AG10803 (cell line): ENCODE results near the gene FIS1.
A peak's percentile ranks its signal among the peaks of the same experiment; 100 is the strongest.
"Not testable (repeated sequence)": the region's sequence is repeated elsewhere in the genome, so short reads cannot be mapped to it uniquely, and the experiment has no call there.

Experiments used
- DNase-seq: peaks from one replicate; pipeline ENCODE4 v3.0.0; 2010; ENCODE audit warnings: low read depth
- H3K4me3 ChIP-seq: 2 replicates; pipeline ENCODE4 v1.5.1; 2011; ENCODE audit warnings: mild to moderate bottlenecking, low read length, control low read depth
- TF ChIP-seq, protein P1 (sequence below): conservative IDR thresholded peaks from 2 replicates; pipeline ENCODE4 v1.5.1; 2011; ENCODE audit warnings: mild to moderate bottlenecking, low read length, control low read depth, inconsistent platforms

FIS1 gene

DNA sequence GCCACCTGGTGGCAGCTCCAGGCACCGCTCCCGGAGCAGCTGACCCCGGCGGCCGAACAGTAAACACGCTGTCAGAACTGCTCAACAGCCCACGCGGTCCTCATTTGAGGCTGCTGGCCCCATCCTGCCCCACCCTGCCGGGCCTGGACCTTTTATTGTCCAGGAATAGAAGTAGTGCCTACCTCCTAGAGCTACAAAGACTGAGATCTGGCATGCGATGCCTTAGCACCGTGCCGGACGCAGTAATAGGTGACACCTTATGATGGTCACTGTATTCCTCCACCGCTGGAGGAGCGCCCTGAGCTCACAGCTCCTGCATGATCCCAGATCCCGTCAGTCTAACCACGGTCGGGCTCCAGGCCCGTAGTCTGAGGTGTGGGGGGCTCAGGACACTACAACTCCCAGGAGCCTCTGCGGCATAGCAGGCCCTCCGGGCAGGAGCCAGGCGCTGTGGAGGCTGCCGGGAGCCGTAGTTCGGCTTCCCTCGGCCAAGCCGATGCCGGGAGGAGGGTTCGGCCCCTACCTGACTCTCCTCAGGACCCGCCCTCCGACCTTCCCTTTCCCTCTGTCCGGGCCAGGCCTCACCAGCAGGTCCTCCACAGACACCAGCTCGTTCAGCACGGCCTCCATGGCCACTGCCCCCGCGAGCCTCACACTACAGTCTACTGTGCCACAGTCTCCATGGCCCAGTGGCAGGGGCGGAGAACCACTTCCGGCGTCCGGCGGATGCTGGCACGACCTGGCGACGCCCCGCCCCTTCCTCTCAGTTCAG is at the start of gene FIS1:
Gene FIS1, minus strand, starts transcription at position 707 of the 772 bp plus-strand sequence. Its CDS starts 77 bp downstream, at position 630.
- TF ChIP-seq, protein P1, sequence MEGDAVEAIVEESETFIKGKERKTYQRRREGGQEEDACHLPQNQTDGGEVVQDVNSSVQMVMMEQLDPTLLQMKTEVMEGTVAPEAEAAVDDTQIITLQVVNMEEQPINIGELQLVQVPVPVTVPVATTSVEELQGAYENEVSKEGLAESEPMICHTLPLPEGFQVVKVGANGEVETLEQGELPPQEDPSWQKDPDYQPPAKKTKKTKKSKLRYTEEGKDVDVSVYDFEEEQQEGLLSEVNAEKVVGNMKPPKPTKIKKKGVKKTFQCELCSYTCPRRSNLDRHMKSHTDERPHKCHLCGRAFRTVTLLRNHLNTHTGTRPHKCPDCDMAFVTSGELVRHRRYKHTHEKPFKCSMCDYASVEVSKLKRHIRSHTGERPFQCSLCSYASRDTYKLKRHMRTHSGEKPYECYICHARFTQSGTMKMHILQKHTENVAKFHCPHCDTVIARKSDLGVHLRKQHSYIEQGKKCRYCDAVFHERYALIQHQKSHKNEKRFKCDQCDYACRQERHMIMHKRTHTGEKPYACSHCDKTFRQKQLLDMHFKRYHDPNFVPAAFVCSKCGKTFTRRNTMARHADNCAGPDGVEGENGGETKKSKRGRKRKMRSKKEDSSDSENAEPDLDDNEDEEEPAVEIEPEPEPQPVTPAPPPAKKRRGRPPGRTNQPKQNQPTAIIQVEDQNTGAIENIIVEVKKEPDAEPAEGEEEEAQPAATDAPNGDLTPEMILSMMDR: peak; percentile 74
- peak within 1 kb of the TSS; percentile 100 for H3K4me3 ChIP-seq
- peak; percentile 84 for DNase-seq

DNA sequence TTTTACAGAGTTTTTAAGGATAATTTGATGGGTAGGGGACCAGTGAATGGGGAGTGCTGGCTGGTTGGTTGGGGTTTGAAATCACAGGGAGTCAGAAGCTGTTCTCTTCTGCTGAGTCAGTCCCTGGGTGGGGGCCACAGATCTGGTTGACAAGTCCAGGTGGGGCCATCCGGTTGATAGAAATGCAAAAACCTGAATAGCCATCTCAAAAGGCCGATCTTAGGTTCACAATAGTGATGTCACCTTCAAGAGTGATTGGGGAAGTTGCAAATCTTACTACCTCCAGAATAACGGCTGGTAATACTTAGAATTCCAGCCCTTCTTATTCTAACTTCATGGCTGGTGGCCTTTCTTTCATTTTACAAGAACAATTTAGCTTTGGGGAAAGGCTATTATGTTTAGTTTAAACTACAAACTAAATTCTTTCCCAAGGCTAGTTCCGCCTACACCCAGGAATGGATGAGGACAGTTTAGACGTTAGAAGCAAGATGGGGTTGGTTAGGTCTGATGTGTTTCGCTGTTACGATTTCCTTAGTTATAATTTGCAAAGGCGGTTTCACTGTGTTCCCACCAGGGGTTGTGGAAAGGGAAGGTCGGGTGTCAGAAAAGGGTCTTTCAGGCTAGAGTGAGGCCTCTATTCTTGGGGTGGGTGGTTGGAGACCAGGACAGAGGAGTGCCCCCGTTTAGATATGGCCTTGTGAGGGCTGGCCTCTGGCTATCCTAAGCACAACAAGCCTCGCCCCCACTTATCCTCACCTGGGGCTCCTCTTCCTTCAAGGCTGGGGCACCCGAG is 49.4 kb upstream of the FIS1 start:
- no peak overlapping the region for H3K4me3 ChIP-seq
- DNase-seq: no peak
- TF ChIP-seq, protein P1: no peak

DNA sequence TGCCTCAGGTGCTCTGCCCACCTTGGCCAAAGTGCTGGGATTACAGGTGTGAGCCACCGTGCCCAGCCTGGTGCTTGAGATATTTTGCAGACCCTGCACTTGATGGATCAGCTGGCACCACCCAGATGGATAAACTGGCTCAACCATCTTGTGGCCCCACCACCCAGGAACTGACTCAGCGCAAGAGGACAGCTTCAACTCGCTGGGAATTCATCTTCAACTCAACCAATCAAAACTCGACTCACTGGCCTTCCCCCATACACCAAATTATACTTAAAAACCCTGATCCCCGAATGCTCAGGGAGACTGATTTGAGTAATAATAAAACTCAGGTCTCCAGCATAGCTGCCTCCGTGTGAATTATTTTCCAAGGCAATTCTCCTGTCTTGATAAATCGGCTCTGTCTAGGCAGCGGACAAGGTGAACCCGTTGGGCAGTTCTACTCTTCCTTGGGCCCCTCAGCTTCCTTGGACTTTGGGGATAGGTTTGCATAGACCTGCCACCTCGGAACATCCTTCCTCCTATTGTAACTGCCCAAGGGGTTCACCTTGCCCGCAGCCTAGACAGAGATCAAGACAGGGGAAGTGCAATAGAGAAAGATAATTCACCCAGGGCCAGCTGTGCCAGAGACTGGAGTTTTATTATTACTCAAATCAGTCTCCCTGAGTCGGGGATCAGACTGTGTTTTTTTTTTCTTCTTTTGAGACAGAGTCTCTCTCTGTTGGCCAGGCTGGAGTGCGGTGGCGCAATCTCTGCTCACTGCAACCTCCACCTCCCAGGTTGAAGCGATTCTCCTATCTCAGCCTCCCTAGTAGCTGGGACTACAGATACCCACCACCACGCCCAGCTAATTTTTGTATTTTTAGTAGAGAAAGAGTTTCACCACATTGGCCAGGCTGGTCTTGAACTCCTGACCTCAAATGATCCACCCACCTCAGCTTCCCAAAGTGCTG is 48.5 kb upstream of the FIS1 start:
- DNase-seq, H3K4me3 ChIP-seq: not testable (repeated sequence)

DNA sequence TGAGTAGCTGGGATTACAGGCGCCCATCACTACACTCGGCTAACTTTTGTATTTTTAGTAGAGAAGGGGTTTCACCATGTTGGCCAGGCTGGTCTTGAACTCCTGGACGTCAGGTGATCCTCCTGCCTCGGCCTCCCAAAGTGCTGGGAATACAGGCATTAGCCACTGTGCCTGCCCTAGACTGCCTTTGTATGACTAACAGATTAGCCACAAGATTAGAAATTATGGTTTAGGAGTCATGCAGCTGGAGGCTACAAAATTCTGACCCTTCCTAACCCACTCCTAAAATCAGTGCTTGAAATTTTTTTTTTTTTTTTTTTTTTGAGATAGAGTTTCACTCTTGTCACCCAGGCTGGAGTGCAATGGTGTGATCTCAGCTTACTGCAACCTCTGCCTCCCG is 47.7 kb upstream of the FIS1 start:
- not testable (repeated sequence) for DNase-seq, H3K4me3 ChIP-seq

DNA sequence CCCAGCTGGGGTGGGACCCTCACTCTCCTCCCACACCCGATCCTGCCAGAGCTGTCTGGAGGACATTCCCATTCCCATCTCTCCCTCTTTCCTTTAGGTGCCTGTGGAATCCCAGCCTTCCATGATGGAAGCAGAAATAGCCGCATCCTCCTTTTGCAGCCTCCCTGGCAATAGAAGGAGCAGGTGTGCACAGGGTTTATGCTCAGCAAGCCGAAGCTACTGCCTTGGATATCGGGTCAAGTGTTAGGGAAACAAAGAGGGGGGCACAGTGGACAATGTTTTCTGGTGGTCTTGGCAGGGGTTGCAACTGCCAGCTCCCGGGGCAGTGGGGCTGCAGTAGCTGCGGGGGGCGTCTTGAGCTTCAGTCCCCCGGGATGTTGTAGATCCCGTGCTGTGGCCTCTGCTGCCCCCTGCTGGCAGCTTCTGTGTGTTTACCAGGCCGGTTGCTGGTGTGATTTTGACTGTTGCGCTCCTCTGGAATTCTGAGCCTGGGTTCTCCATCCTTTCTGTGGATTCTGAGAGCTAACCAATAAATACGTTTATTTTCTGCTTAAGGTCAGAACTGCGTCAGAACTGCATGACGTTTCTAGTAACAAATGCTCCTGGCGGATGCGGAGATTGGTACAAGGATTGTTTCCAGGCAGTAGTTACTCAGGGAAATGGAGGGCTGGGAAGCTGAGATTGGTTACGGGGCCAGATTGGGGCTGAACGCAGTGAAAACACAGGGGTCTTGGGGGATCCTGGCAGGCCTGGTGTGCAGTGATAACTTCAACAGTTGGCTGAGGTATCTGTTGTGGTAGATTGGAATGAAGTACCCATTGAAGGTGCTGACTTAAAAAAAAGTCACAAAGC is 45.5 kb upstream of the FIS1 start:
- H3K4me3 ChIP-seq, DNase-seq: not testable (repeated sequence)
- TF ChIP-seq, protein P1: peak; percentile 53

DNA sequence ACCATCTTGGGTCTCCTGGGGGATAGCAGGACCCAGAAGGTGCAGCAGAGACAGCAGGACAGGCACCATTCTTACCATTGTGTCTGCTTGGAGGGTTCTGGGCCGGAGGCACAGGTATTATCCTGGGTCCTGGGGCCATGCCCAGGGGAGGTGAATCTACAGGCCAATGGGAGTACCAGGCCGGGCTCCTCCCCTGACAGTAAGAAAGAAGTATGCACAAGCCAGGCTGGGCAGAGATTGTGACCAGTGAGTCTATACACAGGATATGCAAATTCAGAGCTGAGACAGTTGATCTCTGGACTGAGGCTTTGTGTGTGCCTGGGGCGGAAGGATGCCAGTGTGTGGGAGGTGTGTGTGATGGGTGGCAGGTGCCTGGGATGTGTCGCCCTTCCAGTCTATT is 44.8 kb upstream of the FIS1 start:
- not testable (repeated sequence) for DNase-seq, H3K4me3 ChIP-seq

DNA sequence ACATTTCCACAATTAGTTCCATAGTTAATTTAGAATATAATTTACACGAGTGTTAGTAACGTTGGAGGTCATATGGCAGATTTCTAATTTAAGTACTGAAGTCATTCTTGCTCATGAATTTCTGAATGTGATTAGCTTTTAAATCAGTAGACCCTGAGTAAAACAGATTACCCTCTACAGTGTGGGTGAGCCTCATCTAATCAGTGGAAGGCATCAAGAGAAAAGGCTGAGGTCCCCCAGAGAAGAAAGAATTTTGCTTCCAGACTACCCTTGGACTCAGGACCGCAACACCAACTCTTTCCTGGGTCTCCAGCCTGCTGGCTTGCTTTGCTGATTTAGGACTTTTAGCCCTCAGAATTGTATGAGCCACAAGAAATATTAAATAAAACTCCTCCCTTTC is 43.6 kb upstream of the FIS1 start:
- no peak for DNase-seq
- no peak overlapping the region for H3K4me3 ChIP-seq
- TF ChIP-seq, protein P1: no peak
